ENCODE results near the gene MYBPHL.
"Not testable (repeated sequence)": the region's sequence is repeated elsewhere in the genome, so short reads cannot be mapped to it uniquely, and the experiment has no call there.

The MYBPHL gene

GRCh38 chr1:109305991-109306390 is 820 bp downstream of the MYBPHL start:
- DNase-seq (ENCODE audit: low read depth): not testable (repeated sequence)

DNA sequence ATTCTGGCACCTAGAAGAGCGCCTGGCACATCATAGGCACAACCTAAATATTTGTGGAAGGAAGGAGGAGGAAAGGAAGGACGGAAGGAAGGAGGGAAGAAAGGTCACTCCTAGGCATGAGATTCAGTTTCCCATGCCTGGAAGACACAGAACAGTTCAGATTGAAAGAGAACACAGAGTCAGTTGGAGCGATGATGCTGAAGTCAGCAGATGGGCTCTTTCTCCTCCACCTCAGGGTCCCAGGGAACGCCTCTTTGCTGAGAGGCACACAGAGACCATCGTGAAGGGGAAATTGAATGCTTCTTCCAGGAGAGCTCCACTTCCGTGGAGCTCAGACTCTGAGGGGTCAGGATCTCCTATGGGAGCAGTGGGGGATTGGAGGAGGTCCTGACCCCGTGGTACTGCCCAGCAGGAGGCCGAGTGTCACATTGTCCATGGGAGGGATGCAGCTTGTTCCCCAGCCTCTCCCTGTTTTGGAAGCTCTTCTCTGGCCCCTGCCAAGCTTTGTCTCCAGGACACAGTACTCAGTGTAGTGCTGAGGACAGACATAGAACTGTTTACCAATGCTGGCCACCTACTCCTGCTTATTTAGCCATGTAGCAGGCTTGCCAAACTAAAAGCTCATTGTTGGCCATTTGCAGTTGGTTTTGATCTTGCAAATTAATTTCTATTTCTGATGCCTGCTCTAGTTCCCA is 2.4 kb downstream of the MYBPHL start:
- no peak for DNase-seq (ENCODE audit: low read depth)

GRCh38 chr1:109301874-109302273 is 4.9 kb downstream of the MYBPHL start:
- no peak for DNase-seq (ENCODE audit: low read depth)

- no peak for DNase-seq (ENCODE audit: low read depth)
Observed at GRCh38 chr1:109300650-109301151, 6.1 kb downstream of the MYBPHL start.

DNA sequence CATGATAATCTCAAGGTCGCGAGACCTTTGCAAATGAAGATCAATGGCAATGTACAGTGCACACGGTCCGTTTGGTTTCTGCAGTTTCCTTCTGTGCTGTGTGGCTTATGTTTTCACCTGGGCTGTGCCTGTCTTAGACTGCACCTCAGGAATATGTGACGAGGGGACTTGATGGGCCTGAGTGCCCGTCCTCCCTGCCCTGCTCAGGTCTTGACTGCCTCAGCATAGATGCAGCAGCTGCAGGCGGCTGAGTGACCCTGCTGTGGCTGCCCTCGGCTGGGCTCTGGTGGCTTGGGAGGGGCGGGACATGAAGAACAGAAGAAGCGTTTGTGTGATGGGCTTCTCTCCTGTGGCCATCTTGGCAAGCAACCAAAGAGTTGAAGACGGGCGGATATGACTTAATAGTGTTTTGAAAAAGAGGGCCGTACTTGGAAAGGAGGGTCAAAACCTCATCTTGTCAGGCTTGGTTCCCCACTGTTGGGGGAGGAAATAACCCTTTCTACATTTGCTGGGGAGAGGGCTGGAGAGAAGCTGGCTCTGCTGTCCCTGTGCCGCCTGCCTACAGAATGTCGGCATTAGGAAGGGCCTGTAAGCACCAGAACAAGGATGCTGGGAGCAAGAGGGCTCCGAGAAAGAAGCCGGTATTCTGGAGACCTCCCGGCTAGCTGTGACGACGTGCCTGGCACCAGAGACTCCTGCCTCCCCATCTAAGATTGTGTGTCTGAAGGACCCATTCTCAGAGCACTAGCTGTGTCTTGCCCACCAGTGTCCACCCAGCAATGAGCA is 7.1 kb downstream of the MYBPHL start:
- no peak for DNase-seq (ENCODE audit: low read depth)

GRCh38 chr1:109298666-109299557 is 7.9 kb downstream of the MYBPHL start:
- peak; percentile 84 for DNase-seq (ENCODE audit: low read depth)

- DNase-seq (ENCODE audit: low read depth): no peak
Observed at GRCh38 chr1:109296782-109297181, 10.0 kb downstream of the MYBPHL start.

DNA sequence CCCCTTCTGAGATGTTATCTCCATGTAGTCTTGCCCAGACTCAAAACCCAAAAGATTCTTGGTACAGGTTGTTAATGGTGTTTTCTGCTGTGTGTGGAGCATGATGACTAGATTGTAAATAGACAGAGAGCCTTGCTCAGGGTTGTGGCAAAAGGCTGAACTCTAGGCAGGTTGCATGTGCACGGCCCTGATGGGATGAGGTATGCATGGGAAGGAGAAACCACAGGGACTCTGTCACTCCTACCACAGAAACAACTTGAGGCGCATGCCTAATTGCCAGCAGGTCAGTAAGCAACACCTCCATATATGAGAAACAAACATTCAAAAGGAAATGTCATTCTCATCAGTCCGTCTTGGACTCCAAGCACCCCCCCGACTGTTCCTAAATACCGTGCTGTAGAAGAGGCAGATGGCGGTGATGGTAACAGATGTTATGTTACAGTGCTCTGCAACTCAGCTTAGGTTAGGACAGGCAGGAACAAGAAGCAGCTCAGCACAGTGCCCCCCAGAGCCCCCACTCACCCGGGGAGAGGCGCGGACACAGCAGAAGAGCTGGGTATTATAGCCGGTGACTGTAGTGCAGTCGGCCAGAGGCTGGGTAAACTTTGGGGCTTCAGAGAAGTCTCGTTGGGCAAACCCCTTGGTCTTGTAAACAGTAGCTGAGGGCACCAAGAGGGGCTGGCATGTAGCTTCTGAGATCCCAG is 10.9 kb downstream of the MYBPHL start:
- no peak for DNase-seq (ENCODE audit: low read depth)

GRCh38 chr1:109294481-109294880 is 12.3 kb downstream of the MYBPHL start:
- DNase-seq (ENCODE audit: low read depth): no peak

DNA sequence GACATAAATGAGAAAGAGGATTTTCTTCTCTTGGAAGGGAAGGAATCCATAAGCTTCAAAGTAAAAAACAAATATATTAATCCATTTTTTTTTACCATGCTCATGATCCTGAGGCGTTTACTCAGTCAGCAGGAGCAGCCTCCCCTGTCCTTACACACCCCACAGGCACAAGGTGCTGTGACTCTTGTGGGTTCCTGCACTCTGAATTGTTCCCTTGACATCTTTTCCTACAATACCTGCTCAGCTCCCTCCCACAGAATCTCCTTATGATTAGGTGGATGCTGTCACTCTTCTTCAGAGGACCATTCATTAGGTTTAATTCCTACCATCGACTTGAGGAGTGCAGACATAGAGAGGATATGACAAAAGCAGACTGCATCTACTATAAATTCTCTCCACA is 13.8 kb downstream of the MYBPHL start:
- no peak for DNase-seq (ENCODE audit: low read depth)

DNA sequence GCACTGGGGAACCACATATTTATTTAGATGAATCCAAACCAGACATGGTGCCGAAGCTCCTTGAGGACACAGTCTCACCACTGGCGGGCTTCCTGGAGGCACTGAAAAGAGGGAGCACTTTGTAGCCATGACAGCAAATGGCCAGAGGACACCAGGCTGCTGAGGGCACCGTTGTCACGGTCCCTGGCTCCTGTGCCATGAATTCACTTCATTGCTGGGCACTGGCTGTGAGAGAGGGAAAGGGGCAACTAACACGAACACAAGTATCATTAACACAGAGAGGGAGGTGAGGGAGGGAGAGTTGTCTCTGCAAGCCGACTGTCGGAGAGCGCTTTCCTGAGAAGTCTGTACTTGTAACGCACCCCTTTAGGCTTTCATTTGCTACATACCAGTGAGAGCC is 14.4 kb downstream of the MYBPHL start:
- DNase-seq (ENCODE audit: low read depth): no peak

- DNase-seq (ENCODE audit: low read depth): no peak
Observed at GRCh38 chr1:109290998-109291397, 15.8 kb downstream of the MYBPHL start.

GRCh38 chr1:109290137-109290536 is 16.7 kb downstream of the MYBPHL start:
- no peak for DNase-seq (ENCODE audit: low read depth)

GRCh38 chr1:109286762-109287161 is 20.0 kb downstream of the MYBPHL start:
- not testable (repeated sequence) for DNase-seq (ENCODE audit: low read depth)

DNA sequence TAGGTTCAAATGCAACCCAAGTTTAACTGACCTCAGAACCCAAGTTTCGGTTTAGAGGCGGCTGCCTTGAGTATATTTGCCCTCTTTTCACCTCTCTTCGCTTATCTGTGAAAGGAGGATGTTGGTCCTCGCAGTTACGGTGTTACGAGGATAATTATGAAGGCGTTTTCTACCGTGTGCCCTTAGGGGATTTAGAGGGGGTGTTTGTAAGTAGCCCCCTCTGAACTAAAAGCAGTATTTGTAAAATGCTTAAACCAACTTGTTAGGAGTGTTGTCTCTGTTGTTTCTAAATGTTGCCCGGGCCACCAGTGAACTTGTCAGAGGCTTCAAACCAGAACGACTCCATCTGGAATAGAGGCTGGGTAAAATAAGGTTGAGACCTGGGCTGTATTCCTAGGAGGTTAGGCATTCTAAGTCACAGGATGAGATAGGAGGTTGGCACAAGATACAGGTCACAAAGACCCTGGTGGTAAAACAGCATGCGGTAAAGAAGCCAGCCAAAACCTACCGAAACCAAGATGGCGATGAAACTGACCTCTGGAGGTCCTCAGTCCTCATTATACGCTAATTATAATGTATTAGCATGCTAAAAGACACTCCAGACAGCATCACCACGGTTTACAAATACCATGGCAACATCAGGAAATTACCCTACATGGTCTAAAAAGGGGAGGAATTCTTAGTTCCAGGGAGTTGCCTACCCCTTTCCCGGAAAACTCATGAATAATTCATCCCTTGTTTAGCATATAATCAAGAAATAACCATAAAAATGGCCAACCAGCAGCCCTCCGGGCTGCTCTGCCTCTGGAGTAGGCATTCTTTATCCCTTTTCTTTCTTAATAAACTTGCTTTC is 22.8 kb downstream of the MYBPHL start:
- no peak for DNase-seq (ENCODE audit: low read depth)

GRCh38 chr1:109282952-109283747 is 23.7 kb downstream of the MYBPHL start, which contains the start of gene PSRC1:
PSRC1 (minus strand) TSS chr1:109283145.
- DNase-seq (ENCODE audit: low read depth): peak; percentile 76

DNA sequence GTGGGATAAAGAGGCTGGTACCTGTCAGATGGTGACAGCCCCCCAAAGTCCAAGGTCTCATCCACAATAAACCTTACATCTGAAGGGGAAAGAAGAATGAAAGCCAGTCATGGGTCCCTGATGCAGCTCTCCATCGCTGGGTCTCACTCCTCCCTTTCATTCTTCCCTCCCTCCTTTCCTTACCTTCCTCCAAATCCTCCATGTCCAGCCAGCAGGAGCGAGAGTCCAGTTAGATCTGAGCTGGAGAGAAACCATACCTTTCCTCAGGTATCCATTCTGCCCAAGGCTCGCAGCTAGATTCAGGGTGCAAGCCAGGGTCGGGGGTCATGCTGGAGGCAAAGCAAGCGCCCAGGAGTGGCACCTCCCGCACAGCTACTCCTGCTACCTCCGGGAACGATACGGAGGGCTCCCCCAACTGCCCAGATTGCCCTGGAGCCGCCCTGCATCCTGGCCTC is 24.3 kb downstream of the MYBPHL start:
- no peak for DNase-seq (ENCODE audit: low read depth)

DNA sequence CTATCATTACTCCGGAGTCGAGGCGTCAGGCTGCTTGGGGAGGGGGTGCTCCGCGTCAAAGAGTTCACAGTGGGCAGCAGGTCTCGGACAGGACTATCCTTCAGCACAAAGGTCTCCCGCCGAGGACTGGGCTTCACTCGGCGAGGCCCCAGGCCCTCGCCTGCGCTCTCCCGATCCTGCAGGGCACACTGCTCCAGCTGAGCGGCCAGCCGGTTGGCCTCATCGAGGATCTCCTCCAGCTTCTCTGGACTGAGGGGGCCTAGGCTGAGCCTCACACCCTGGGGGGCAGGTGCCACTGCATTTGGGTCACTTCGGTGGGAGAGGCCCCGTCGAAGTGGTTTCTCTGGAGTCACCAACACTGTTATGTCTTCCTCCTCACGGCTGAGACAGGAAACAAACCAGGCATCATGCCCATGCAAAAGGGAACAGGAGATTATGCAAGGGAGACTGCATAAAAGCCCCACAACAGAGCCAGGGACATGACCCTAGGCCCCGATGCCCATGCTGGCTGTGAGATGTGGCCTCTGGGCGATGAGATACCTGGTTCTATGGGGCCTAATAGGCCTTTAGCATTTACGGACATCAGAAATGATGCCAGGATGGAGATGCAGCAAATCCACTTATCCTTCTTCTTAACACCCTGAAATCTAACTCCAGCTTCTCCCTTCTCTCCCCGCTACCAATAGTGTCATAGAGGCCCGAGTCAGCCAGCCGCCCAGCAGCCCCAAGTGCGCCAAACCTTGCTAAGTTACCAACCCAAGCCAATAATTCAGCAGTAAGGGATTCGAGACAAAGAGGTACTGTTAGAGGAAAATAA is 24.9 kb downstream of the MYBPHL start:
- DNase-seq (ENCODE audit: low read depth): no peak

DNA sequence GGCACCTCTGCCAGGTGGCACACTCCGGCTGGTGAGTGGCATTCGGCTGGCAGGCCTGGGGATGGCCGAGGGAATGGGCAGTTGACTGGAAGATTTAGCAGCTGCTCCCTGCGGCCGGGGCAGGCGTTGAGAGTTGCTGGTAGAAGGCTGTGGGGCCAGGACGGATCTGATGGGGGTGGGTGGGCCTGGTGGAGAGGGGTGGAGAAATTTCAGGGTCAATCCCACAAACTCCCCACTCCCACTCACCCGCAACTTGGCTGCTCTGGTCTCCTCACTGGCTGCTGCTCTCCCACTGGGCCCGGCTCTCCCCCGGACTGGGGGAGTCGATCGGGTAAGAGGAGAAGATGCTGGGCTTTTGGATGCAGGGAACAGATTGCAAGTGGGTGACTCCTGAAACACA is 25.9 kb downstream of the MYBPHL start:
- no peak for DNase-seq (ENCODE audit: low read depth)
